Caco-2 (cell line): ENCODE measurements around the gene BACH2. TPM values are rescaled to one million over a fixed set of nuclear protein-coding genes. Genes with fewer than 3 reads are reported as not detected.
"Not testable (repeated sequence)": the region's sequence is repeated elsewhere in the genome, so short reads cannot be mapped to it uniquely, and the experiment has no call there.

Experiments
- BruUV-seq: library from RNA; stranded (reverse); fragments of 400-500 nt; replicated peaks from 2 replicates; lab custom pipeline; 2021; lab: Mats Ljungman, UMichigan
- CTCF ChIA-PET: fragments of 300-600 bp; sonication (Branson Sonifier 250); formaldehyde crosslinking; loops from one replicate; lab custom pipeline; 2022; ENCODE audit warnings: antibody characterized with exemption; lab: Charles Lee
- POLR2A ChIA-PET: fragments of 300-600 bp; sonication (Branson Sonifier 250); formaldehyde crosslinking; loops from one replicate; lab custom pipeline; 2022; ENCODE audit warnings: antibody characterized with exemption; lab: Charles Lee
- DNase-seq, 2 experiments: peaks; one replicate each; pipeline versions ENCODE4 v3.0.0 to v3.0.0-alpha.2; 2020 to 2022
- H3K27me3 ChIP-seq: replicated peaks from 2 replicates; pipeline ENCODE4 v1.6.0; 2011; ENCODE audit warnings: low read length; ENCODE audit not compliant: control insufficient read depth, insufficient read depth
- H3K36me3 ChIP-seq: 2 replicates; pipeline ENCODE4 v1.5.1; 2011; ENCODE audit warnings: low read length; ENCODE audit not compliant: control insufficient read depth, insufficient read depth
- H3K4me1 ChIP-seq: fragments of 250-450 bp; sonication (Bioruptor Pico); 2 replicates; pipeline ENCODE4 v1.5.1; 2020; ENCODE audit warnings: mild to moderate bottlenecking
- H3K4me3 ChIP-seq: 2 replicates; pipeline ENCODE4 v1.5.1; 2011; ENCODE audit warnings: low read depth, mild to moderate bottlenecking, control low read depth, low read length
- H3K9me3 ChIP-seq: fragments of 250-450 bp; sonication (Bioruptor Pico); 2 replicates; pipeline ENCODE4 v1.5.1; 2020; ENCODE audit warnings: mild to moderate bottlenecking, moderate library complexity
- H3K27ac Mint-ChIP-seq: one replicate; pipeline ENCODE4 v1.8.0; 2022; ENCODE audit warnings: mixed read lengths; ENCODE audit not compliant: unreplicated experiment
- H3K27me3 Mint-ChIP-seq: one replicate; pipeline ENCODE4 v1.8.0; 2022; ENCODE audit warnings: mixed read lengths; ENCODE audit not compliant: insufficient read depth, unreplicated experiment
- H3K36me3 Mint-ChIP-seq: one replicate; pipeline ENCODE4 v1.8.0; 2022; ENCODE audit warnings: mild to moderate bottlenecking, mixed read lengths; ENCODE audit not compliant: insufficient read depth, unreplicated experiment
- H3K4me1 Mint-ChIP-seq: one replicate; pipeline ENCODE4 v1.8.0; 2022; ENCODE audit warnings: low read depth, mixed read lengths; ENCODE audit not compliant: unreplicated experiment
- H3K4me3 Mint-ChIP-seq: one replicate; pipeline ENCODE4 v1.8.0; 2022; ENCODE audit warnings: mild to moderate bottlenecking, moderate library complexity, mixed read lengths; ENCODE audit not compliant: unreplicated experiment
- H3K9me3 Mint-ChIP-seq: one replicate; pipeline ENCODE4 v1.8.0; 2022; ENCODE audit warnings: mixed read lengths; ENCODE audit not compliant: unreplicated experiment
- CTCF ChIP-seq, 2 experiments: fragments of 200-600 bp in 1 of 2; IDR thresholded peaks; 1 replicate in 1 of 2; 2 replicates in 1 of 2; pipeline versions ENCODE4 v1.5.1 to v1.8.0; 2011 to 2022; ENCODE audit warnings: antibody characterized with exemption in 1 of 2, control low read depth in 1 of 2, inconsistent platforms in 1 of 2, low read depth in 1 of 2, low read length in 1 of 2, mild to moderate bottlenecking in 1 of 2, moderate library complexity in 1 of 2; ENCODE audit not compliant: insufficient read depth in 1 of 2, severe bottlenecking in 1 of 2, unreplicated experiment in 1 of 2
- intact Hi-C: fragments of 100-400 bp; cut with micrococcal nuclease; formaldehyde crosslinking; loops from one replicate; pipeline ENCODE4 v1.10.0; 2022; ENCODE audit not compliant: unreplicated experiment
- total RNA-seq: library from RNA; stranded (reverse); gene quantifications from 2 replicates; pipeline ENCODE4 v1.2.3, GENCODE V29; 2022

The BACH2 gene
- total RNA-seq, 1 experiment from 2014 or later, result 0.43 TPM

- intact Hi-C loops, result no loop called here
- no peaks in the 10 kb centered on the region for H3K27me3 ChIP-seq
- H3K9me3 Mint-ChIP-seq, result no peaks in the 10 kb centered on the region
- CTCF ChIA-PET, result no interaction called here
- no peak overlapping the region for H3K27ac Mint-ChIP-seq
- BruUV-seq, result no TSS peak
- no peaks in the 10 kb centered on the region for H3K27me3 Mint-ChIP-seq
- H3K9me3 ChIP-seq, result no peaks in the 10 kb centered on the region
- H3K36me3 Mint-ChIP-seq, result no peaks in the 10 kb centered on the region
- DNase-seq, result no peak
- POLR2A ChIA-PET, result interaction anchor here (0.5 kb wide), 1 partner anchor 89 kb away, joined by 4 read pairs; no protein-coding TSS in a partner anchor
- peaks cover 5% of the 10 kb centered on the region for H3K4me1 Mint-ChIP-seq
- H3K36me3 ChIP-seq, result no peaks in the 10 kb centered on the region
- H3K4me3 ChIP-seq, result no peak overlapping the region
- TF ChIP-seq CTCF (IDR thresholded peaks at IDR 0.05; ENCODE audit: insufficient read depth in 1 of 2, low read depth in 1 of 2, low read length in 1 of 2, severe bottlenecking in 1 of 2, unreplicated experiment in 1 of 2), result no peak
- H3K4me1 ChIP-seq, result no peaks in the 10 kb centered on the region
- H3K4me3 Mint-ChIP-seq, result no peak overlapping the region
Observed at GRCh38 chr6:90135667-90136066, 161.0 kb downstream of the BACH2 start.

DNA sequence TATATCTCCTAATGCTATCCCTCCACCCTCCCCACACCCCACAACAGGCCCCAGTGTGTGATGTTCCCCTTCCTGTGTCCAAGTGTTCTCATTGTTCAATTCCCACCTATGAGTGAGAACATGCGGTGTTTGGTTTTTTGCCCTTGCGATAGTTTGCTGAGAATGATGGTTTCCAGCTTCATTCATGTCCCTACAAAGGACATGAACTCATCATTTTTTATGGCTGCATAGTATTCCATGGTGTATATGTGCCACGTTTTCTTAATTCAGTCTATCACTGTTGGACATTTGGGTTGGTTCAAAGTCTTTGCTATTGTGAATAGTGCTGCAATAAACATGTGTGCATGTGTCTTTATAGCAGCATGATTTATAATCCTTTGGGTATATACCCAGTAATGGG, 163.0 kb downstream of the BACH2 start:
- H3K9me3 Mint-ChIP-seq, H3K4me3 Mint-ChIP-seq, H3K4me1 Mint-ChIP-seq, H3K27ac Mint-ChIP-seq, DNase-seq, BruUV-seq, H3K4me1 ChIP-seq, H3K27me3 ChIP-seq, intact Hi-C loops, H3K27me3 Mint-ChIP-seq, H3K4me3 ChIP-seq, H3K36me3 Mint-ChIP-seq, H3K36me3 ChIP-seq, POLR2A ChIA-PET, H3K9me3 ChIP-seq, CTCF ChIA-PET: not testable (repeated sequence)

- intact Hi-C loops, result no loop called here
- ChIA-PET POLR2A (no interaction called here), CTCF (no interaction called here)
- no peaks in the 10 kb centered on the region for H3K9me3 ChIP-seq
- no TSS peak for BruUV-seq
- no peaks in the 10 kb centered on the region for H3K36me3 Mint-ChIP-seq
- no peaks in the 10 kb centered on the region for H3K27me3 Mint-ChIP-seq
- no peak for TF ChIP-seq CTCF (IDR thresholded peaks at IDR 0.05; ENCODE audit: insufficient read depth in 1 of 2, low read depth in 1 of 2, low read length in 1 of 2, severe bottlenecking in 1 of 2, unreplicated experiment in 1 of 2)
- no peak for DNase-seq
- no peak overlapping the region for H3K27ac Mint-ChIP-seq
- H3K4me1 Mint-ChIP-seq, result peaks cover 5% of the 10 kb centered on the region
- no peaks in the 10 kb centered on the region for H3K9me3 Mint-ChIP-seq
- H3K4me3 Mint-ChIP-seq, result no peak overlapping the region
- H3K27me3 ChIP-seq, result no peaks in the 10 kb centered on the region
- H3K4me3 ChIP-seq, result no peak overlapping the region
- H3K36me3 ChIP-seq, result no peaks in the 10 kb centered on the region
- no peaks in the 10 kb centered on the region for H3K4me1 ChIP-seq
Observed at GRCh38 chr6:90131614-90132423, 164.8 kb downstream of the BACH2 start.
